GM12891 (cell line): ENCODE results near the gene GCGR.

Source experiments
- DNase-seq: peaks from one replicate; pipeline ENCODE4 v3.0.0; 2011; ENCODE audit warnings: low spot score; ENCODE audit not compliant: insufficient read length
- FAIRE-seq: peaks from 2 replicates; lab custom pipeline; 2011; peaks lifted over from hg19 to GRCh38; lab: Jason Lieb, UNC
- PAX5 ChIP-seq: IDR thresholded peaks from 2 replicates; pipeline ENCODE4 v1.6.1; 2011; ENCODE audit warnings: low read length, moderate library complexity, mild to moderate bottlenecking; ENCODE audit not compliant: insufficient read depth, severe bottlenecking
- POLR2A ChIP-seq: IDR thresholded peaks from 2 replicates; pipeline ENCODE4 v1.6.1; 2011; ENCODE audit warnings: low read depth, low read length, control low read depth
- POLR2AphosphoS5 ChIP-seq: IDR thresholded peaks from 2 replicates; pipeline ENCODE4 v1.6.1; 2011; ENCODE audit warnings: low read depth, low read length, control low read depth
- POU2F2 ChIP-seq: IDR thresholded peaks from 2 replicates; pipeline ENCODE4 v1.6.1; 2011; ENCODE audit warnings: low read depth, mild to moderate bottlenecking, control low read depth, low read length, moderate library complexity
- SPI1 ChIP-seq: IDR thresholded peaks from 2 replicates; pipeline ENCODE4 v1.6.1; 2011; ENCODE audit warnings: low read depth, low read length, control low read depth
- TAF1 ChIP-seq: IDR thresholded peaks from 2 replicates; pipeline ENCODE4 v1.6.1; 2011; ENCODE audit warnings: low read depth, low read length, control low read depth

The GCGR gene

GRCh38 chr17:81845881-81846742, 42.2 kb downstream of the GCGR start:
- FAIRE-seq (no peak), DNase-seq (no peak)
- TF ChIP-seq POLR2AphosphoS5: no peak
- peak; percentile 39; the same call in 1 of the 2 replicates for TF ChIP-seq POLR2A

DNA sequence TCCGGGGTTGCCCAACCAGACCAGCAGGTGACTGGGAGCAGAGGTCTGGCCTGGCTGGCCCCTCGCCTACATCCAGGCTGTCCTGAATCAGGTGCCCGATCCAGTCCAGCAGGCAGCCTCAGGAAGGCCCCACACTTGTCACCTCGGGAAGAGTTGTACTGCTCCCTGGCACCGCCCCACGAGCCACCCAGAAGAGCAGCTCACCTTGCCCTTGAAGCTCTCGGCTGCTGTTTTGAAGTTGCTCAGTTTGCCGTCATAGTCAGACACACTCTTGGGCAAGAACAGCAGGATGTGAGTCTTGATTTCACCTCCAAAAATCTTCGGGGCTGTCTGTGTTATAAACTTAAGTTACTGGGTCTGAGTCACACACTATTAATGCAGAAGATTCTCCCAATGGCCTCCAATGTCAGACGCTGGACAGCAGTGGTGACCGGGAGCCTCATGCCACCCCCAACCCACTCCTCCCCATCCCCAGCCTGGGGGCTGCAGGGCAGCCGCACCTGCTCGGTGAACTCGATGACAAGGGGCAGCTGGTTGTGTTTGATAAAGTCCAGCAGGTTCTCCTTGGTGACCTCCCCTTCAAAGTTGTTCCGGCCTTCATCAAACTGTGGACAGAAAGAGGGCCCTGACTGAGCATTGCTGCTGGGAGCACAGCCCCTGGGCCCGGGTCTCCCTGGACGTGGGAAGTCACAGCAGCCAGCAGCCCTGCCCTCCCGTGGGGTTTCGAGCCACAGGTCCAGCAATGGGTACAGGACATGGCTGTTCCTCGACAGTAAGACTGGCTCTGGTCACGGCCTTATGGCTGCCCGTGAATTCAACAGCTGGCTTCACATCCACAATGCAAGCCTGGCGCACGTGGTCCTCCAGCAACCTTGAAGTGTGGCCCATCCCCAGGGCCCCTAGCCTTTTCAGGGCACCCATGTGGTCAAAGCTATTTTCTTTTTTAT, 43.1 kb downstream of the GCGR start:
- no peak for TF ChIP-seq POU2F2
- TF ChIP-seq TAF1: no peak
- no peak; the same call in 1 of the 2 replicates for TF ChIP-seq POLR2A
- peak; percentile 22; the same call in 1 of the 2 replicates for TF ChIP-seq POLR2AphosphoS5
- no peak for TF ChIP-seq PAX5
- no peak for TF ChIP-seq SPI1
- DNase-seq (no peak), FAIRE-seq (no peak)

- FAIRE-seq (no peak), DNase-seq (no peak)
- 0 out of 2 replicates have a peak, but pooled peaks have one; percentile 27 for TF ChIP-seq POLR2A
- TF ChIP-seq SPI1: no peak
Observed at GRCh38 chr17:81849457-81849856, 45.5 kb downstream of the GCGR start.

DNA sequence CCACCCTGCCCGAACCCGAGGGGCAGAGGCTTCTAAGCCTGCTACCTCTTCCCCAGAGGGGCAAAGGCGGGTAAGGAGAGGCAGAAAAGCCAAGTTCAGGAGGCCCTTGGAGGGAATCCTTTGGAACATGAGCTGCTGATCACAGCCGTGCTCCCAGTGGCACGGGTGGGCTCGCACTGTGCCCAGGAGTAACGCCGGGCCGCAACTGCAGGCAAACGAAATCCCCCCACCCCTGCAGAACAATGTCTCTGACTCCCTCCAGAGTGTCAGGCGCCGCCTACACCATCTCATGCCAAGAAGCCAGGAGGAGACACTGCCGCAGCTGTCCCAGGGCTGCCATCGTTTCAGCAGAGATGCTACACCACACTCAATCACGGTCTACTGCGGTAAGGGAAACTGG, 47.5 kb downstream of the GCGR start:
- TF ChIP-seq SPI1 (no peak), POLR2A (no peak), PAX5 (no peak)
- FAIRE-seq (no peak), DNase-seq (no peak)

GRCh38 chr17:81852237-81852636, 48.3 kb downstream of the GCGR start:
- DNase-seq (no peak), FAIRE-seq (no peak)
- TF ChIP-seq TAF1: no peak
- no peak for TF ChIP-seq PAX5
- peak; percentile 37; the same call in 1 of the 2 replicates for TF ChIP-seq POLR2A
- TF ChIP-seq POLR2AphosphoS5: no peak; the same call in 1 of the 2 replicates
- no peak for TF ChIP-seq POU2F2

- DNase-seq (no peak), FAIRE-seq (no peak)
- TF ChIP-seq SPI1 (no peak), PAX5 (no peak), POLR2A (peak; percentile 43; the same call in 1 of the 2 replicates), TAF1 (no peak), POLR2AphosphoS5 (no peak), POU2F2 (no peak)
Observed at GRCh38 chr17:81854974-81855774, 51.2 kb downstream of the GCGR start.

GRCh38 chr17:81858170-81858966, 54.4 kb downstream of the GCGR start:
- FAIRE-seq: no peak
- TF ChIP-seq TAF1 (no peak), POLR2A (peak; percentile 26; the same call in 1 of the 2 replicates), PAX5 (no peak)
- DNase-seq: no peak

DNA sequence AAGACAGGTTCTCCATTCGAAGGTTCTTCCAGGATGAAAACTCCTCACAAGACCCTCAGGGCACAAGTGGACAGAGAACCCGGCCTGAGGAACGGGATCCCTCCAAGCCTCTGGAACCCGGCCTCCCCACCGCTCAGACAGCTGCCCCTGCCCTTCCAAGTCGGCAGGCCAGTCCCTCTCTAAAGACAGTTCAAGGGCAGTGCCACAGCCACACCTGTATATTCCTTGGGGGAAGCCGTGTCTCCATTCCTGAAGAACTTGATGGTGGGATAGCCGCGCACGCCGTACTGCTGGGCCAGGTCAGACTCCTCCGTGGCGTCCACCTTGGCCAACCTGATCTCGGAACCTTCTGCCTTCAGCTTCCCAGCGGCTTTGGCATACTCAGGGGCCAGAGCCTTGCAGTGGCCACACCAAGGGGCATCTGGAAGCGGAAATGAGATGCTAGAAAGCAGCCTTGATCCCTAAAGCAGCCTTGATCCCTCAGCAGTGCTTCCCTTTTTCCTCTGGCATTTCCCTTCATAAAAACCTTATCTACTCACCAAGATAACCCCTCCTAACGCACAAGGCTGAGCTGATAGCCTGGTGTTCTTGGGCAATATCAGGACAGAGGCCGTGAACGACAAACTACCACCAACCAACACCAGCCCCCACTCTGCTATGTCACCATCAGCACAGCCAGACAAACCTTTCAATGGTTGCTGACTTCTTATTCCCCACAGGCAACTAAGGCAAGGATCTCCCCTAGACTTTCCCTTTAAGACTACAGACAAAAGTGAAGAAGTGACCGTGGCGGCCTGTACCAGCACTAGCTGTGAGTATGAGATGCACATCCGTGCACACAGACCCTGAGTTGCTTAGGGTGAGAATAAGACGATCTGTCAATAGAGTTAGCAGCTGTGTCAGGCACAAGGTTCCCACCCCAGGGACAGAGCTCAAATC, 55.3 kb downstream of the GCGR start:
- TF ChIP-seq POLR2A (peak; percentile 9; the same call in 1 of the 2 replicates), TAF1 (no peak)
- DNase-seq: no peak
- peak; percentile 72 for FAIRE-seq
